ENCODE data around the gene FBXO8.

The FBXO8 gene

DNA sequence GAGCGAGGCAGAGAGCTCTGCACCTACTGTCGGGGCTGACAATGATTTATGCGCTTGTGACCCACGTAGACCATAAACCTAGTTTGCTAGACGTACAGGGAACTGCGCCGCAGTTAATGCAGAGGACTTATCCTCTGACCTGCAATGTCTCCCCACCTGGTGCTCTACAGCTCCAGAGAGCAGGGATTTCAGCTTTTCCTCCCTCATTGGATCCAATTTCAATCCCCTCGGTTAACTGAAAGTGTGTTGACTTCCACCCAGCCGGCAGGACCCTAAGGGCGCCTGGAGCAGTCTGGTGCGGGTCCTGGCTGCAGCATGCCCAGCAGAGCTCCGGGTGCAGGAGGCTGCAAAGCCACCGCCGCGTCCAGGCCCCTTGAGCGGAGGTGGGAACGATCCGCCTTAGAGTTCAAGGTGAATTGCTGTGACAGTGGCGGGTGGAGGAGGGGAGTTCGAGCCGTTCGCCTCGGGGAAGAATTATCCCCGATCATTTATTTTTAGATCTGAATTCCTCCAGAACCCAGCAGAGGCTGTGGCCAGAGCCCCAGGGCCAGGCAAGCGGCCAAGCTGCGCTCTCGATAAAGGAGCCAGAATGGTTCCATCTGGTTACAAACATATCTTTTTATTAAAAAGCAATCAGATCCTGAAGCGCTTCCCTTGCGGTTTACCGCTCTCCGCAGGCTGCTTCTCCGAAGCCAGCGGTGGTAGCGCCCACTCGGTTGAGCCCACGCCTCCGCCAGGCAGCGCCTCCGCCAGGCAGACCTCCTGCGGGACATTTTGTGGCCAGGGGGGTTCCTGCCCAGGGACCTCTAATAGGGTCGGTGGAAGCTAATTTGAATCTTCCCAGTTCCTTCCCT is 66.0 kb downstream of the FBXO8 start:
- TF ChIP-seq, protein P1, sequence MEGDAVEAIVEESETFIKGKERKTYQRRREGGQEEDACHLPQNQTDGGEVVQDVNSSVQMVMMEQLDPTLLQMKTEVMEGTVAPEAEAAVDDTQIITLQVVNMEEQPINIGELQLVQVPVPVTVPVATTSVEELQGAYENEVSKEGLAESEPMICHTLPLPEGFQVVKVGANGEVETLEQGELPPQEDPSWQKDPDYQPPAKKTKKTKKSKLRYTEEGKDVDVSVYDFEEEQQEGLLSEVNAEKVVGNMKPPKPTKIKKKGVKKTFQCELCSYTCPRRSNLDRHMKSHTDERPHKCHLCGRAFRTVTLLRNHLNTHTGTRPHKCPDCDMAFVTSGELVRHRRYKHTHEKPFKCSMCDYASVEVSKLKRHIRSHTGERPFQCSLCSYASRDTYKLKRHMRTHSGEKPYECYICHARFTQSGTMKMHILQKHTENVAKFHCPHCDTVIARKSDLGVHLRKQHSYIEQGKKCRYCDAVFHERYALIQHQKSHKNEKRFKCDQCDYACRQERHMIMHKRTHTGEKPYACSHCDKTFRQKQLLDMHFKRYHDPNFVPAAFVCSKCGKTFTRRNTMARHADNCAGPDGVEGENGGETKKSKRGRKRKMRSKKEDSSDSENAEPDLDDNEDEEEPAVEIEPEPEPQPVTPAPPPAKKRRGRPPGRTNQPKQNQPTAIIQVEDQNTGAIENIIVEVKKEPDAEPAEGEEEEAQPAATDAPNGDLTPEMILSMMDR (IDR thresholded peaks at IDR 0.05) = no peak
- intact Hi-C loops (cut with DNase I; ENCODE audit: low total_unique reads) = no loop called here
- Histone ChIP-seq H3K36me3 (no peaks in the 10 kb centered on the region), H3K9me3 (no peaks in the 10 kb centered on the region), H3K27ac (no peak overlapping the region), H3K4me1 (peaks cover 0 to 42% (median 30%) of the 10 kb centered on the region in 4 donors), H3K27me3 (peaks cover 2 to 55% of the 10 kb centered on the region in 2 donors), H3K4me3 (peak overlapping the region; percentile 40 to 53)
- no peak for DNase-seq

DNA sequence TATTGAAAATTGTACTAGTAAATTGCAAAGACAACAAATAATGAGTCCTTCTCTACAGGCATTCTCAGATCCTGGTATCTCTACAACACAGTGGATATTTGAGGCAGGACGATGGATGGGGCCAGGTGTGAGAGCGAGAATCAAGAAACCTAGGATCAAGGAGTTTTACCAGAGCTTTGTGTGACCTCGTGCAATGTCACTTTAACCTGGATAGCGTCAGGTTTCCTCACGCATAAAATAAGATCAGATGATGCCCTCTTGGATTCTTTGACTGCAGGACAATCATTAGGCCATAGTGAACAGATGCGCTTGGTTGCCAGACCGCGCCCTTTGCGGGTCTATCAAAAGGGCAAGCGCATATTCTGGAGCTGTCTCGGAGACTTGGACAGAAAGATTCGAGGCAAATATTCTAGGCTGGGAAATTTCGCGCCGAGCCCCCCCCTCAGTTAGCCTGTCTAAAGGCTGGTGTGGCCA is 66.6 kb downstream of the FBXO8 start:
- H3K36me3 ChIP-seq = no peaks in the 10 kb centered on the region
- no peak for DNase-seq
- peaks cover 0 to 42% (median 30%) of the 10 kb centered on the region in 4 donors for H3K4me1 ChIP-seq
- no peaks in the 10 kb centered on the region for H3K9me3 ChIP-seq
- H3K27me3 ChIP-seq = peaks cover 2 to 61% of the 10 kb centered on the region in 2 donors
- intact Hi-C loops (cut with DNase I; ENCODE audit: low total_unique reads) = no loop called here
- no peak overlapping the region for H3K27ac ChIP-seq
- H3K4me3 ChIP-seq = peak overlapping the region; percentile 40 to 53
- TF ChIP-seq, protein P1 (IDR thresholded peaks at IDR 0.05) = no peak

DNA sequence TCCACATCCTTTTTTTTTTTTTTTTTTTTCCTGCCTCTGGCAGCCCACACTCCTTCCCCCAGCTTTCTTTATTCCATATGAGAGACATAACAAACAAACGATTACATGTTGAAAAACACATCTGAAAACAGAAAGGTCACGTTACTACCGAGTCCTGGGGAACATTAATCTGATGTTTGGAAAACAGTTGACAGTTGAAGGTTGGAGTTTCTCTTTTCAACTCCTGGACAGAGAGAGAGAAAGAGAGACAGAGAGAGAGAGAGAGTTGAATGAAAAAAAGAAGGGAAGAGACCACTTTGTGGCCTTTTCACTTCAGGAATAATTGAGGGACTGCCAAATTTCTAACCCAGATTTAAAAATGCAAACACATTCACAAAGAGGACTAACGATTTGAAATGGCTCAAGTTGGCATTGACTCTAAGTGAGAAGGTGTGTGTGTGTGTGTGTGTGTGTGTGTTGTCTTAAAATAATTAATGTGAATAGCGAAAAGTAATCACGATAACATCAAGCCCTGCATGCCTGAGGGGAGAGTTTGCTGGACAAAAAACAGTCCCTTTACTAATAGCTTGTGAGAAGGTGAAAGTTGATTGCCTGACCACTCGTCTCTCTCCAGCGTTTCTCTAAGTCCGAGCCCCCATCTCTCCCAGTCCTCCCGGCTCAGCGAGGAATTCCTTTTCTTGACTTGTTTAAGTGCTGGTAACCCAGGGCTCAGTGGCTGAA is 67.3 kb downstream of the FBXO8 start:
- no peak overlapping the region for H3K4me3 ChIP-seq
- H3K36me3 ChIP-seq = no peaks in the 10 kb centered on the region
- TF ChIP-seq, protein P1 (IDR thresholded peaks at IDR 0.05) = no peak
- peaks cover 0 to 42% (median 30%) of the 10 kb centered on the region in 4 donors for H3K4me1 ChIP-seq
- no peaks in the 10 kb centered on the region for H3K9me3 ChIP-seq
- intact Hi-C loops (cut with DNase I; ENCODE audit: low total_unique reads) = no loop called here
- H3K27ac ChIP-seq = no peak overlapping the region
- peaks cover 2 to 68% of the 10 kb centered on the region in 2 donors for H3K27me3 ChIP-seq
- no peak for DNase-seq

DNA sequence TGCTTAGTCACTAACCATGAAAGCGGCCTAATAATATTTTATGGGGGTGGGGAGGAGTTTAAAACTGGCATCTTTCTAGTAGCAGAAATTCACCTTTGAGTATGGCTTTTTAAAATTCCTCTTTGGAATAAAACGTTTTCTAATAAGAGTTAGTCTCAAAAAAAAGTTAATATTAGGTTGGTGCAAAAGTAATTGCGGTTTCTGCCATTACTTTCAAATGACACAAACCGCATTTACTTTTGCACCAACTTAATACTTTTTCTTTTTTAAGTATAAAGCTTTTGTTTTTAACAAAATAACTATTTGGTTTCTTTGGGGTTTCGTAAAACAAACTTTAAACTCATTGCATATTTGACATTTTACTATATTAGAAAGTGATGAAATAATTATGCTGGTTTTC is 68.4 kb downstream of the FBXO8 start:
- TF ChIP-seq, protein P1 (IDR thresholded peaks at IDR 0.05) = no peak
- no peaks in the 10 kb centered on the region for H3K36me3 ChIP-seq
- intact Hi-C loops (cut with DNase I; ENCODE audit: low total_unique reads) = no loop called here
- no peaks in the 10 kb centered on the region for H3K9me3 ChIP-seq
- H3K27ac ChIP-seq = no peak overlapping the region
- H3K4me1 ChIP-seq = peaks cover 0 to 42% (median 30%) of the 10 kb centered on the region in 4 donors
- H3K27me3 ChIP-seq = peaks cover 2 to 69% of the 10 kb centered on the region in 2 donors
- no peak for DNase-seq
- H3K4me3 ChIP-seq = no peak overlapping the region

DNA sequence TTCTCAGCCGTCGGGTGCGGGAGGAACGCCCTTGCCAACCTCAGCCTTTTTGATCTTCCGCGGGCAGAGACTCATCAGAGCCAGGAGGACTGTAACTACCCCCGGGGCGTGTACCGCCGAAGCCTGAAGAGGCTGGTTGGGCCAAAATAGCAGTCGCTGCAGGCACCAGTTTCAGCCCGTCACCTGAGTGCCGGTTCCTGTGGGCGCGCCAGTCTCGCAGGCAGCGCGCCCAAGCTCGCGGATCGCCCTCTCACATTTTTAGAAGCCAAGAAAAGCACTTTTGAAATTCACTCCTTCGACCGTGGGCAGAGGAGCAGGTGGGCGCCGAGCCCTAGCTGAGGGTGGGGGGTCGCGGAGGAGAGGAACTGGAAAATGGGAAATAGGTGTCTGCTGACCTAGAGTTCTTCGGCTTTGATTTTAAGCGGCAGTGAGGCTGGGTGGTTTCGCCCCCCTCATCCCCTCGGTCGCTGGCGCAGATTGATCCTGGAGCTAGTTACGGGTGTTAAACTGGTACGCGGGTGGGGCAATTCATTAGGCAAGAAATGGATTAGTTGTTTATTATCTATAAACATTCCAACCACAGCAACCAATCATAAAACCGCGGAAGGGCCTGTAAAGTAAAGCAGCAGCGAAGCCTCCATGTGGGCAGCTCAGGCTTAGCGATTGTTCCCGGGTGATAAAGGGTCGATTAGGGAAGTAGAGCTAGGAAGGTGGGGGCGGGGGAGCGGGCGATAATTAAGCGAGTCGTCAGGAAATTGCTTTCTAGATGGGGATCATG is 69.2 kb downstream of the FBXO8 start:
- peaks cover 2 to 71% of the 10 kb centered on the region in 2 donors for H3K27me3 ChIP-seq
- H3K4me3 ChIP-seq = peak overlapping the region; percentile 16 to 32
- TF ChIP-seq, protein P1 (IDR thresholded peaks at IDR 0.05) = no peak
- H3K36me3 ChIP-seq = no peaks in the 10 kb centered on the region
- DNase-seq = no peak
- intact Hi-C loops (cut with DNase I; ENCODE audit: low total_unique reads) = no loop called here
- H3K4me1 ChIP-seq = peaks cover 0 to 42% (median 30%) of the 10 kb centered on the region in 4 donors
- H3K27ac ChIP-seq = no peak overlapping the region
- no peaks in the 10 kb centered on the region for H3K9me3 ChIP-seq

Measured in tibial artery (tissue), 4 donors.